Measurements from ENCODE around the gene ZCCHC14. TPM values are rescaled to one million over a fixed set of nuclear protein-coding genes. Genes with fewer than 3 reads are reported as not detected.
A peak's percentile ranks its signal among the peaks of the same experiment; 100 is the strongest.

The ZCCHC14 gene
- total and polyA plus RNA-seq, 2 of the 13 experiments (the other 11 are each of a cell fraction or from before 2014, with no cell fraction given): 12.4 to 12.5 TPM

- TF ChIP-seq, protein P1, sequence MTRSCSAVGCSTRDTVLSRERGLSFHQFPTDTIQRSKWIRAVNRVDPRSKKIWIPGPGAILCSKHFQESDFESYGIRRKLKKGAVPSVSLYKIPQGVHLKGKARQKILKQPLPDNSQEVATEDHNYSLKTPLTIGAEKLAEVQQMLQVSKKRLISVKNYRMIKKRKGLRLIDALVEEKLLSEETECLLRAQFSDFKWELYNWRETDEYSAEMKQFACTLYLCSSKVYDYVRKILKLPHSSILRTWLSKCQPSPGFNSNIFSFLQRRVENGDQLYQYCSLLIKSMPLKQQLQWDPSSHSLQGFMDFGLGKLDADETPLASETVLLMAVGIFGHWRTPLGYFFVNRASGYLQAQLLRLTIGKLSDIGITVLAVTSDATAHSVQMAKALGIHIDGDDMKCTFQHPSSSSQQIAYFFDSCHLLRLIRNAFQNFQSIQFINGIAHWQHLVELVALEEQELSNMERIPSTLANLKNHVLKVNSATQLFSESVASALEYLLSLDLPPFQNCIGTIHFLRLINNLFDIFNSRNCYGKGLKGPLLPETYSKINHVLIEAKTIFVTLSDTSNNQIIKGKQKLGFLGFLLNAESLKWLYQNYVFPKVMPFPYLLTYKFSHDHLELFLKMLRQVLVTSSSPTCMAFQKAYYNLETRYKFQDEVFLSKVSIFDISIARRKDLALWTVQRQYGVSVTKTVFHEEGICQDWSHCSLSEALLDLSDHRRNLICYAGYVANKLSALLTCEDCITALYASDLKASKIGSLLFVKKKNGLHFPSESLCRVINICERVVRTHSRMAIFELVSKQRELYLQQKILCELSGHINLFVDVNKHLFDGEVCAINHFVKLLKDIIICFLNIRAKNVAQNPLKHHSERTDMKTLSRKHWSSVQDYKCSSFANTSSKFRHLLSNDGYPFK (CRISPR knock-in tag; IDR thresholded peaks at IDR 0.05; ENCODE audit: borderline replicate concordance): no peak
- no peak for TF ChIP-seq EED (CRISPR knock-in tag; IDR thresholded peaks at IDR 0.05)
- no peak; the same call in 1 of the 2 replicates for TF ChIP-seq ZHX1 (CRISPR knock-in tag; IDR thresholded peaks at IDR 0.05; ENCODE audit: low read depth)
- TF ChIP-seq TMF1 (CRISPR knock-in tag; IDR thresholded peaks at IDR 0.05; ENCODE audit: low read depth): no peak; the same call in none of the 2 replicates
- no peak for TF ChIP-seq NFE2 (CRISPR knock-in tag; IDR thresholded peaks at IDR 0.05)
- TF ChIP-seq HNF4G (IDR thresholded peaks at IDR 0.05; ENCODE audit: borderline replicate concordance, low read depth, low read length): peak; percentile 97
- TF ChIP-seq HNF4G (CRISPR knock-in tag; IDR thresholded peaks at IDR 0.05; ENCODE audit: borderline replicate concordance, low read depth): peak; percentile 75; the same call in 1 of the 2 replicates
- TF ChIP-seq AKAP8 (CRISPR knock-in tag; IDR thresholded peaks at IDR 0.05): peak; percentile 32; the same call in 1 of the 2 replicates
- no peak for TF ChIP-seq BRD4 (CRISPR knock-in tag; IDR thresholded peaks at IDR 0.05)
- TF ChIP-seq TBX3 (IDR thresholded peaks at IDR 0.05; ENCODE audit: borderline replicate concordance): peak; percentile 98
- no peak for TF ChIP-seq TEAD2 (CRISPR knock-in tag; IDR thresholded peaks at IDR 0.05)
- TF ChIP-seq KIAA2018 (CRISPR knock-in tag; IDR thresholded peaks at IDR 0.05; ENCODE audit: borderline replicate concordance): no peak
- peak; percentile 99 for TF ChIP-seq ZNF746 (CRISPR knock-in tag; IDR thresholded peaks at IDR 0.05)
Observed at GRCh38 chr16:87382023-87382785, 110.6 kb downstream of the ZCCHC14 start (continued).

Data from HepG2 (cell line).